ENCODE measurements around the gene ZNF148. TPM values are rescaled to one million over a fixed set of nuclear protein-coding genes. Genes with fewer than 3 reads are reported as not detected.
"Not testable (repeated sequence)": the region's sequence is repeated elsewhere in the genome, so short reads cannot be mapped to it uniquely, and the experiment has no call there.

Gene ZNF148, protein sequence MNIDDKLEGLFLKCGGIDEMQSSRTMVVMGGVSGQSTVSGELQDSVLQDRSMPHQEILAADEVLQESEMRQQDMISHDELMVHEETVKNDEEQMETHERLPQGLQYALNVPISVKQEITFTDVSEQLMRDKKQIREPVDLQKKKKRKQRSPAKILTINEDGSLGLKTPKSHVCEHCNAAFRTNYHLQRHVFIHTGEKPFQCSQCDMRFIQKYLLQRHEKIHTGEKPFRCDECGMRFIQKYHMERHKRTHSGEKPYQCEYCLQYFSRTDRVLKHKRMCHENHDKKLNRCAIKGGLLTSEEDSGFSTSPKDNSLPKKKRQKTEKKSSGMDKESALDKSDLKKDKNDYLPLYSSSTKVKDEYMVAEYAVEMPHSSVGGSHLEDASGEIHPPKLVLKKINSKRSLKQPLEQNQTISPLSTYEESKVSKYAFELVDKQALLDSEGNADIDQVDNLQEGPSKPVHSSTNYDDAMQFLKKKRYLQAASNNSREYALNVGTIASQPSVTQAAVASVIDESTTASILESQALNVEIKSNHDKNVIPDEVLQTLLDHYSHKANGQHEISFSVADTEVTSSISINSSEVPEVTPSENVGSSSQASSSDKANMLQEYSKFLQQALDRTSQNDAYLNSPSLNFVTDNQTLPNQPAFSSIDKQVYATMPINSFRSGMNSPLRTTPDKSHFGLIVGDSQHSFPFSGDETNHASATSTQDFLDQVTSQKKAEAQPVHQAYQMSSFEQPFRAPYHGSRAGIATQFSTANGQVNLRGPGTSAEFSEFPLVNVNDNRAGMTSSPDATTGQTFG
- 33.7 and 38.0 TPM in 2 replicates for total RNA-seq

DNA sequence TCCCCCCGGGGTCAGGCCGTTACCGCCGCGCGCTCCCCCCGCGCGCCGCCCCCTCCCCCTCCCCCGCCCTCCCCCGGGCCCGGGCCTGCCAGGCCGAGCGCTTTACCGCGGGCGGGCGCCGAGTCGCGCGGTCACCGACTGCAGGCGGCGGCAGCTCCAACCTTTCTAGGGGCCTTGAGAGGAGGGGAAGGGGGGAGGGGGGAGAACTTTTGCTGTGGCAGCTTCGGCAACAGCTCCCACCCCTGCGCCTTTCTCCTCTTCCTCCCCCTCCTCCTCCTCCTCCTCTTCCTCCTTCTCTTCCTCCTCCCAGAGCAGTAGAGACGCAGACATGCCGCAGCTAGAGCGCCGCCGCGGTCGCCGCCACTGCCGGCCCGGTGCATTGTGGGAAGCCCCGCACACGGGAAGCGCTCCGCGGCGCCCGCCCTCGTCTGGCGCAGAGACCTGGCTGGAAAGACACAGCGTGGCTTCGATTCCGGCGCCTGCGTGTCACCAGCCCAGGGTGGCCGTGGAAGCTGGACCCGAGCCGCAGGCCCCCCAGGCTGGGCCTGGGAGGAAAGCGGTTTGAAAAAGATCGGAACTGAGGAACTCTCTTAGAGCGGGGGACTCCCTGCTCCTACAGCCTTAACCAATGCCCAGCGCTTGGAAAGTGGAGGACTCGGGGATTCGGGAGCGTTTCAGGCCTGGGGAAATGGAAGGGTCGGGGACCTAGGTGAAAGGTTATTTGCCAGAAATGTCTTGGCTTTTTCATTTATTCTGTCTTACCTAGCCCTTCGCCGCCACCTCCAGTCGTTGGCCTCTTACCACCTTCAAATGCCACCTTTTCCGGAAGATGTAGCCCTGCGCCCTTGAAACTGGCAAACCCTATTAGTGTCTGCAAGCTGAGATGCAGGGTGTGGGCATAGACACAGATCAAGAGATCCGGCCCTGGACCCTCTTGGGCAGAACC lies at the start of gene ZNF148:
Gene ZNF148 (minus strand): TSS at position 330 of the 946 bp plus-strand sequence. CDS start 61,685 bp downstream, outside the sequence.
- peak; percentile 94 for DNase-seq

DNA sequence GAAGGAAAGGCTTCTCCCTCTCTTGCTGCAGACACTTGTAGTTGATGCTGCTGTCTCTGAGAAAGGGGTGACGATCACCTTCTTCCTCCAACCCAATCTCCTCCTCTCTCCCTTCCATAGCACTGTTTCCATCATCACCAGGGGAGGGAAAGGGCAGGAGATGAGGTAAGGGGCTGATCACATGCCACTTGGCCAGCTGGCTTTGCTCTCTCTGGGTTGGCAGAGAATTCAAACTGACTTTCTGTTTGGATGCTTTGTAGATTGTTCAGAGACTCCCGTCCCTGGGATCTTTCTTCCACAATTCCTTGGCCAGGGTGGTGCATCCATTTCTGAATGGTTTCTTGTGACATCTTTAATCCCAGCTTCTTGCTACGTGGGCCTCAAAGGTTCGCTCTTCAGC lies 43.2 kb upstream of the ZNF148 start:
- DNase-seq, result no peak

DNA sequence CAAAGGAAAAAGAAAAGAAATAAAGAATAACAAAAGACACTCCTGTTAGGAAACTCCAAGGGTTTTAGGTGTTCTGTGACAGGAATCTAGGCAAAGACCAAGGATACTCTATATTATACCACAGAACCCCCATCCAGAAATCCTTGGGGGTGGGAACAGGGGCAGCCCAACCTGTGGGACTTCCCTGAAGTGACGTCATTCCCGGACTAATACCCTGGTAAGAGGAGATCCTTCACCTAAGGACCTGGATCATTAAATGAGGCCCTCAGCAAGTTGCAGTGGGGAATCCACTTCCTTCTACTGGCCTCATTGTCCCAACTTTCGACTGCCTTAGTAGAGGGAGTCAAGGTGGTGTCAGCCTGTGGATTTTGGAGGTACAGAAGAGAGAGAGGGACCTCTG lies 41.1 kb upstream of the ZNF148 start:
- DNase-seq, result no peak

DNA sequence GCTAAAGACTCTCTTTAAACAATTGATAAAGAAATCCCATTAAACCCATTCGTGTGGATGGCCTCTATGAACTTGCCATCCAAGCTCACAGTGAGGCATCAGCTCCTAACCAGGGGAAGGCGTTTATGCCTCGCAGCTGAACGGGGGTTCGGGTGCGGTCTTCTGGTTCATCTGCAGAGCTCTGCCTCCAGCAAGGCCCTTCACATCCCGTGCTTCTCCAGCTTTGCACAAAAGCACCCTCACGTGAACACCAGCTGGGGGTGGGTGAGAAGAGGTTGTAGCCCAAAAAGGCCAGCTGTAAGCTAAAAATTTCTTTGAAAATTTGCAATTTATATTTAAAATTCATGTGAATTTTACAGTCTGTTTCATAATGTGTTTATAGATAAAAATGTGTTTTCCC lies 39.5 kb upstream of the ZNF148 start:
- DNase-seq, result no peak

DNA sequence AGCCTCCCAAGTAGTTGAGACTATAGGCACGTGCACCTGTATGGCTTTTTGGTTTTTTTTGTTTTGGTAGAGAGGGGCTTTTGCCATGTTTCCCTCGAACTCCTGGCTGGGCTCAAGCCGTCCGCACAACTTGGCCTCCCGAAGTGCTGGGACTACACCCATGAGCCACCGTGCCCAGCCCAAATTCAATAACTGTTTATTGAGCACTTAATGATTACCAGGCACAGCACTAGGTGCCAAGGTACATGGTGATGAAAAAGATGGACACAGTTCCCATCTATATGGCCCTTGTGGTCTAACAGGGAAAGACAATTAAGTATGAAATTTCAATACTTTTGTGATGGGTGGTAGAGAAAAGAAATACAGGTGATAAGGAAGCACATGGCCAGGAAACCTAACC lies 35.8 kb upstream of the ZNF148 start:
- DNase-seq, result no peak

DNA sequence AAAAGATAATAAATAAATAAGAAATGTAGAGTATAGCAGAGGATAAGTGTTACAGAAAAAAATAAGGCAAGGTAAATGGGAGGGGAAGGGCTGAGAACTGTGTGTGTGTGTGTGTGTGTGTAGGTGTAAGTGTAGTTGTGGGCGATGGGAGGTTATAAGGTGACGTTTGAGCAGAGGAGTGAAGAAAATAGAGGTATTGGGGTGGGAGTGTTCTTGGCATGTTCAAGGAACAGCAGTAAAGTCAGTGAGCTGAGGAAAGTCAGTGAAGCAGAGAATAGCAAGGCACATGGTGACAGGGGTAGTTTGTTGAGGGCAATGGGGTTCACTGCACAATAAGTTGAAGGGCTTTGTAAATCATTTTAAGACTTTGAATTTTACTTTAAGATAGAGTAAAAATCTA lies 30.9 kb upstream of the ZNF148 start:
- no peak for DNase-seq

DNA sequence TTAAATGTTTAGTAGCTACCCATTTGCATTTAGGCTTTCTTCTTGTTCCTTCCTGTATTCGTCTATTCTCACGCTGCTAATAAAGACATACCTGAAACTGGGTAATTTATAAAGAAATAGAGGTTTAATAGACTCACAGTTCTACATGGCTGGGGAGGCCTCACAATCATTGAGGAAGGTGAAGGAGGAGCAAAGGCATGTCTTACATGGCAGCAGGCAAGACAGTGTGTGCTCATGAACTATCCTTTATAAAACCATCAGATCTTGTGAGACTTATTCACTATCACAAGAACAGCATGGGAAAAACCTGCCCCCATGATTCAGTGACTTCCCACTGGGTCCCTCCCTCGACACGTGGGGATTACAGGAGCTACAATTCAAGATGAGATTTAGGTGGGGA lies 30.4 kb upstream of the ZNF148 start:
- not testable (repeated sequence) for DNase-seq

DNA sequence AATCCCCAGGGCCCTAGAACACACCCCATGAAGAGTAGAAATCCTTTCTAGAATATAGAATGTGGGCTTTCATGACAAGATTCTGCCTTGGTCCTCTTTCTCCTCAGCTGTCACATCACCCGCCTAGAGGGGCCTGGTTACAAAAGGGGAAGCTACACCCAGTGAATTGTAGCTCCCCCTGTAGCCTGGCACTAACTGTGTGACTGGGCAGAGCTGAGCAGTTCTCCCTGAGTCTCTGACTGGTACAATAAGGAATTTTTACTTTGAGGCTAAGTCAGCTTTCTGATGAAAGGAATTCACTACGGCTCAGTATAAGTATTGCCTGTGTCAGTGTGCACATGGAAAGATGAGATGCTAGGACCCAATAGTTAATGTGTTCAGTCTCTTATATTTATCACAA lies 28.7 kb upstream of the ZNF148 start:
- DNase-seq, result no peak

DNA sequence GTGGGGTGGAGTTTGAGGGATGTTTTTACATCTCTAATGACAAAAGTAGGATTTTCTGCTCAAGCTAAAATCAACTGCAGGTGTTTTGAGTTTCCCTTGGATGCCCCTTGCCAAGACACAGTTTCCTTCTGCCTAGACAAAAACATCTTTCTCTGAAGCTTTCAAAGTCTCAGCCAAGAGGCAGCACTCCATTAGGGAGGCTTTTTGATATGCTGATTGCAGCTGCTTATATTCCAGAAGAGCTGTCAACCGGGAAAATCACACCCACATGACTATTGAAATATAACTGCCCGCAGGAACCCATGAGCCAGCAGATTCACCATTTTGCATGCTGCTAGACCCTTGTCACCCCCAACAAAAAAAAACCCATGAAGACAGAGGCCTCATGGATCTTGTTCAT lies 27.5 kb upstream of the ZNF148 start:
- DNase-seq, result no peak

DNA sequence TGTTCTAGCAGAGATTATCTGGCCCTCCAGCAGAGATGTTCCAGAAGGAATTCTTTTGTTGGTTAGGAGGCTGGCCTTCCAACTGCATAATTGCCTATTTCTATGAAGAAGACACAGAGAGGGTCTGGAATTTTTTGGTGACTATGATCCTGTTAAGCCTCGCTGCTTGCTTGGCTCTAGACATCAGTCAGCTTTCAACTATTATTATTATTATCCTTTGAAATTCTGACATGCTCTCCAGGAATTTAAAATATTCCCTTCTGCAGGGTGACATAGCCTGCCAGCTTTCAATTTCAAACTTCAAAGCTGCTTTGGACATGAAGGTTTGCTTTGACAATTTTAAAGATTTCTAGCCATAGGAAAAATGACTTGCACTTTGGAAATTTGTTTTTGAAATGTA lies 26.3 kb upstream of the ZNF148 start:
- no peak for DNase-seq

DNA sequence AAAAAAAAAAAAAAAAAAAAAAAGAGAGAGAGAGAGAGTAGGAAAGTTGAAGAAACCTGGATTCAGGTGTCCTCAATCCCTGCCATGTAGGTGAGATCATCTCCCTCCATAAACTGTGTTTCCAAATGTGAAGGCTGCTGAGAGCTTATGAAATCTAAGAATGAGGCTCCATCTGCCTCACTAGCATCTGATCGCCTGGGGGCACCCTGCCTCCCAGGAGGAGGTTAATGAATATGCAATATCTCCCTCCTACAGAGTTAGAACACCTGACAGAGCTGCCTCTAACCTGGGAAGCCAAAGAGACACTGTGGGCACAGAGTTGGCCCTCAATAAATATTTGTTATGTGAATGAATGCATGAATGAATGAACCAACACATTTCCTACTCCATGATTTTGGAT lies 23.8 kb upstream of the ZNF148 start:
- no peak for DNase-seq

DNA sequence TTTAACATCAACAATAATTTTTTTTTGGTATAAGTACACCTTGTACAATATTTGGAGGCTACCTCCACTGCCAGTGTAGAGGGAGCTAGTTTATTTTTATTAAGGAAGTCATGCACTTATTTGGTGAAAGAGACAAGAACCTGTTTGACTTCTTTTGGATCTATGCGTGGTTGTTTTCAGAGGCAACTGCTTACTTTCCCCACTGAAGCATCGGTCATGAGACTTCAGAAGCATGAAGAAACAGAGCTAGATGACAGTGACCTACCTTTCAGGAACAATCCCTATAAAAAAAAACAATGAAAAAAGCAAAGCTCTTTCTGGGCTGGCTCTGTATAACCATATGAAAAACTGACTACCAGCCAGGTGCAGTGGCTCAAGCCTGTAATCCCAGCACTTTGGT lies 20.0 kb upstream of the ZNF148 start:
- DNase-seq, result no peak

DNA sequence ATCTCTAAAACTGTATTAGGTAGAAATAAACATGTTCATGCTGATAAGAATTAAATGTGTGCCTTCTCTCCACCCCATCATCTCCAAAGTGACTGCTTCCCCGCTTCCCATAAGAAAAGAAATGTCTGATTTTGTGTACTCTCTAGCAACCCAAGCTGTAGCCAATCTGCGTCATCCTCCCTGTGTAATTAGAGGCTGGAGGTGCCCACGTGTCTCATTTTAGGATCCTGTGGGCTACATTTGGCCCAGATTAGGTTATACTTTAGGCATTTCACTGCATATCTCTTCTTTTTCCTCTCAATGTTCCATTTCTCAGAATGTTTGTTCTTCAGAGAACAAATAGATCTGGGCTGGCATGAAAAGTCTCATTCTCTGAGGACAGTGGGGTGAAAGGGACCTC lies 19.3 kb upstream of the ZNF148 start:
- DNase-seq, result no peak

DNA sequence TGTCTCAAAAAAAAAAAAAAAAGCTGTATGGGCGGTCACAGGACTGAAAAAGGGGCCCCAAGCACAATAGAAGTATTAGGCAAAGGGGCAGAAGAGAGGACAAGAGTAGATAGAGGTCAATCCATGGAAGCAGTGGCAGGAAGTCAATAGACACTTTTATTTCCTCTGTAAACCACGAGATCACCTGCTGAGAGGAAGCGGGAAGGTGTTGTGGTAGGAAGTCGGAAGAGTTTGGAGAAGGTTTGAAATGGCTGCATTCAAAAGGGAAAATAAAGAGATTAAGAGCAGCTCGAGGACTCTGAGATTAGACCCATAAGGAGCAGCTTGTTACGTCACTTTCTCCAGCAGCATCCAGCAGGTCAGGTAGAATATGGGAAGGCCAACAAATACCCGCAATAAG lies 14.2 kb upstream of the ZNF148 start:
- DNase-seq, result no peak

DNA sequence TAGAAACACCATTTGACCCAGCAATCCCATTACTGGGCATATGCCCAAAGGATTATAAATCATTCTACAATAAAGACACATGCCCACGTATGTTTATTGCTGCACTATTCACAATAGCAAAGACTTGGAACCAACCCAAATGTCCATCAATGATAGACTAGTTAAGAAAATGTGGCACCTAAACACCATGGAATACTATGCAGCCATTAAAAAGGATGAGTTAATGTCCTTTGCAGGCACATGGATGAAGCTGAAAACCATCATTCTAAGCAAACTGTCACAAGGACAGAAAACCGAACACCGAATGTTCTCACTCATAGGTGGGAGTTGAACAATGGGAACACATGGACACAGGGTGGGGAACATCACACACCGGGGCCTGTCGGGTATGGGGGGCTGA lies 13.2 kb upstream of the ZNF148 start:
- DNase-seq, result not testable (repeated sequence)

DNA sequence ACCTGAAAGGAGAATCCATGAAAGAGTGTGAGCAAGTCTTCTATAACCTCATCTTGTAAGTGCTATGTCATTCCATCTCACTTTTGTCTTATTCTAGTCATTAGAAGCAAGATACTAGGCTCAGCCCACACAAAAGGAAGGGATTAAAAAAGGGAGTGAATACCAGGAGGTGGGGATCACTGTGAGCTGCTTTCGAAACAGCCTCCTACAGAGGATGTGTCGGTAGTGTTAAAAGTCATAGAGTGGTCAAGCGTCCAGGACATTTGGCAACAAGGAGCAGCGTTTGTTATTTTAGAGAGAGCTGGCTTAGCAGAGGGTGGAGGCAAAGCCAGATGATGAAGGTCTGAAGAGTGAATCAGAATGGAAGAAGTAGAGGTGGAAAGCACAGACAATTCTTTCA lies 11.7 kb upstream of the ZNF148 start:
- no peak for DNase-seq

DNA sequence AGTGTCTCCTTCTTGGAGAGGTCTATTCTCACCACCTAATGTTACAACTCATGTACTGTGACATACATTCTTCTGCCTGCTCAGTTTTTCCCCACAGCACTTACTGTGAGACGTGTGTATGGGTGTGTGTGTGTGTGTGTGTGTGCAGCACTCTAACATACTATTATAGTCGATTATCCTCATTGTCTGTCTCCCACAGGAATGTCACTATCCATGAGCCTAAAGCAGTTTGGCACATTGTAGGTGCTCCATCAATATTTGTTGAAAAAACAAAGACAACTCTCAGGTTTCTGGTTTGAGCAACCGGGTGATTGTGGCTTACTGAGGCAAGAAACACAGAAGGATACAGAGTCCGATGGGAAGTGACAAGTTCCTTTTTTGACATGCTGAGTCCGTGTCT lies 8.6 kb upstream of the ZNF148 start:
- DNase-seq, result no peak

DNA sequence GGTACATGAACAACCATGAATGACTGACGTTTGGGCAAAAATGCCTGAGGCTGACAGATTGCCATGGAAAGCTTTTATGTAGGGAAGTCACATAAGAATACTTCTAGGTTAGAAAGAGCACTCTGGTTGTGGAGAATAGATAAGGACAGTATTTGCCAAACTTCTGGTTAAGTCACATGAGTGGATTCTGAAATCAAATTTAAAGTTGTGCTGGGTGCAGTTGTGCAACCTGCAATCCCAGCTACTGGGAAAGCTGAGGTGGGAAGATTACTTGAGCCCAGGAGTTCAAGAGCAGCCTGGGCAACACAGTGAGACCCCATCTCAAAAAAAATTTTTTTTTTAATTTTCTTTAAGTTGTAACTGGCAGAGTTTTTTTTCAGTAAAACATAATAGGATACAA lies 7.2 kb upstream of the ZNF148 start:
- no peak for DNase-seq

DNA sequence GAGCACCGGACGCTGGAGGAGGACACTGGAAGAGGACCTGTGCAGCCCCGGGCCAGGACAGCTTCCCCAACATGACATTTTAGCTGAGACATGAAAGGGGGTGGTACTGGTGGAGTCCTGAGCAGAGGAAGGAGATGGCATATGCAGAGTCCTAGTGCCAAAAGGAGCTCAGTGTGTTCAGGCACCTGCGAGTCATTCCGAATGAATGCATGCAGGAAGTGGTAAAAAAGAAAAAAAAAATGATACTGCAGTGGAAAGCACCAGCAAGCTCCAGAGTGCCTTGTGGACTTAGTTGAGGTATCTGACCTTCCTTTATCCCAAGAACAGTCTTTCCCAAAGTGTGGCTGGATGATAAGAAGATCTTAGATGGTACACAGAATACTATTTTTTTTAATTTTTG lies 6.6 kb upstream of the ZNF148 start:
- no peak for DNase-seq

DNA sequence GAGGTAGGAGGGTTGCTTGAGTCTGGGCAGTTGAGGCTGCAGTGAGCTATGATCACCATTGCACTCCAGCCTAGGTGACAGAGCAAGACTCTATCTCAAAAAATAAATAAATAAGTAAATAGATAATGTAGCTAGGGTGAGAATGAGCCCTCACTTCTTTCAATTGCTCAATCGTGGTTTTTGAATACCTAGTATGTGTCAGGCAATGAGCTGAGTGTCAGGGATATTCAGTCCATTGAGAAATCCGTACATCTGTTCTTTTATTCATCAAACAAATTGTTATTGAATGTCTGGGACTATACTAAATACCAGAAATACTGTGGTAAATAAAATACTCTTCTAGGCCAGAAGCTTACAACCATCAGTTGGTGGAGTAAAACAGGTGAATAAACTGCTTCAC lies 6.2 kb upstream of the ZNF148 start:
- DNase-seq, result no peak

DNA sequence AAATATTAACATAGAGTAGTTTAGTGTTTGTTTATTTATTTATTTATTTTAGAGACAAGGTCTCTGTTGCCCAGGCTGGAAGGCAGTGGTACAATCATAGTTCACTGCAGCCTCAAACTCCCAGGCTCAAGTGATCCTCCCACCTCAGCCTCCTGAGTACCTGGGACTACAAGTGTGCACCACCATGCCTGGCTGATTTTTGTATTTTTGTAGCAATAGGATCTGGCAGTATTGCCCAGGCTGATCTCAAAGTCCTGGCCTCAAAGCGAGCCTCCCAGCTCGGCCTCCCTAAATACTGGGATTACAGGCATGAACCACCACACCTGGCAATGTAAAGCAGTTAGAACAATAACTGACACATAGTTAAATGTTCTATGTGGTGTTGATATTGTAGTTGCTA lies 4.4 kb upstream of the ZNF148 start:
- DNase-seq, result no peak

DNA sequence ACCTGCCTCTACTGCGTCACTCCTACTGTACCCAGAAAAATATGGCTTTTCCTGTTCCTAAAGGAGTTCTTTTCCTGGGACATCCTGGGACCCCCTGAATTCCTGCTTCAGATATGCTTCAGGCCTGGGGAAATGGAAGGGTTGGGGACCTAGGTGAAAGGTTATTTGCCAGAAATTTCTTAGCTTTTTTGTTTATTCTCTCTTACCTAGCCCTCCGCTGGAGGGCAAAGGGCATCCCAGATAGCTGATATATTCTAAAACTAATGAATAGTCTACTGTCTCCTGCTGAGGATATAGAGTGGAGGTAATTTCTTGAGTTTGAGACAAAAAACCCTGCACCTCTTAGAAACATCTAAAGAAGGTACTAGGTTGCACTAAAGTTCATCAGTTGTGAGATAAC lies 3.6 kb upstream of the ZNF148 start:
- no peak for DNase-seq

Data from dermis blood vessel endothelial cell (primary cell).